Measurements from ENCODE around the gene FGD6.
A peak's percentile ranks its signal among the peaks of the same experiment; 100 is the strongest.
"Not testable (repeated sequence)": the region's sequence is repeated elsewhere in the genome, so short reads cannot be mapped to it uniquely, and the experiment has no call there.

FGD6 gene

DNA sequence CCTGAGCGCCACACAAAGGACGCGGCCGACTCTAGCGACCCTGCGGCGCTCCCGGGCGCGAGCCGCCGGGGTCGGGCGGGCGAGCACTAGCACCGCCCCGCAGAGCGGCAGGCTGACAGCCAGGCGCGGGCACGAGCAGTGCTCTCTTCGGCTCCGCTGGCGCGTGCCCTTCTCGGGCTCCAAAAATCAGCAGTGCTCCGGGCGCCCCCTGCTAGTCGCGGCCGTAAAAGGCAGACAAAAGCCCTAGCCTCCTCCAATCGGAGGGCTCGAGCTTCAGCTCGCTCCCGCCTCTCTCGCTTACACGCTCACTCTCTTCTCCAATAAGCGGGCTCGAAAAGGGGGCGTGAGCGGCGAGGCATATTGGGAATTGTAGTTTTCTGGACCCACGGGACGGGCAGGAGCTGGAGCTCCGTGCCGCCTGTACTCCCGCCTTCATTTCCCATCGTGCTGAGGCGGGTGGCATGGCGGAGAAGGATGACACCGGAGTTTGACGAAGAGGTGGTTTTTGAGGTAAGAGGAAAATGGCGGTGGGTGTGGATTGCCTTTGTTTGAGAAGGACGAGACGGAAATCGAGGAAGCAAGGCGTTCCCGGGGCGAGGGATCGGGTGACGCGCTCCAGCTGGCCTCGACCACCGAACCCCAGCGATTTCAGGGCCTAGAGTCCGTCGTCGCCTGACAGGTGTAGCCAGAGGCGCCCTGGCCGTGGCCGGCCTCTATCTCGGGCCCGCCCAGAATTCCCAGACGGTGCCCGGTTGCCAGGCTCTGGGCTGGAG is at the start of gene FGD6, which contains the start of gene VEZT:
Gene FGD6 (minus strand): TSS at position 91 of the 773 bp plus-strand sequence. CDS start 227 bp downstream, outside the sequence.
Gene VEZT (plus strand): TSS at position 431 of the 773 bp plus-strand sequence. CDS start 44 bp downstream, at position 475.
- peak; percentile 97 for DNase-seq

GRCh38 chr12:95266254-95266653 is 49.0 kb upstream of the FGD6 start:
- DNase-seq = no peak

GRCh38 chr12:95265765-95266164 is 48.5 kb upstream of the FGD6 start:
- DNase-seq = no peak

- DNase-seq = no peak
Measured at GRCh38 chr12:95262808-95263207, 45.5 kb upstream of the FGD6 start.

DNA sequence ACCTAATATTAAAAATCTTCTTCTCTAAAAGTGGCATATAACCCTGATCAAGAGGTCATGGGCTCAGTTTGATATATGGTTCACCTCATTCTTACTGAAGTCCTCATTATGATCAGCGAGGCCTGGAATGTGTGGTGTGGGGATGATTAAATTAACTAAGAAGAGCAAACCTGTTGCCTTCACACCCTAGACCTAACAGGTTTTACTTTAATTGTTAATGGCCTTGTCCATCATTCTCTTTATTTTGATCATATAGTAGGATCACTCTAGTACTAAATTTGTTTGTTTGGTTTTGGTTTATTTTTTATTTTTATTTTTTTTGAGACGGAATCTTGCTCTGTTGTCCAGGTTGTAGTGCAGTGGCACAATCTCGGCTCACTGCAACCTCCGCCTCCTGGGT is 43.8 kb upstream of the FGD6 start:
- DNase-seq = no peak

GRCh38 chr12:95259368-95259767 is 42.1 kb upstream of the FGD6 start:
- DNase-seq = no peak

- no peak for DNase-seq
Measured at GRCh38 chr12:95258803-95259202, 41.5 kb upstream of the FGD6 start.

- DNase-seq = no peak
Measured at GRCh38 chr12:95258151-95258550, 40.9 kb upstream of the FGD6 start.

GRCh38 chr12:95257541-95257940 is 40.3 kb upstream of the FGD6 start:
- no peak for DNase-seq

GRCh38 chr12:95253386-95253785 is 36.1 kb upstream of the FGD6 start:
- no peak for DNase-seq

- no peak for DNase-seq
Measured at GRCh38 chr12:95248604-95249360, 31.5 kb upstream of the FGD6 start.

GRCh38 chr12:95248095-95248494 is 30.8 kb upstream of the FGD6 start:
- no peak for DNase-seq

GRCh38 chr12:95244350-95244749 is 27.1 kb upstream of the FGD6 start:
- no peak for DNase-seq

DNA sequence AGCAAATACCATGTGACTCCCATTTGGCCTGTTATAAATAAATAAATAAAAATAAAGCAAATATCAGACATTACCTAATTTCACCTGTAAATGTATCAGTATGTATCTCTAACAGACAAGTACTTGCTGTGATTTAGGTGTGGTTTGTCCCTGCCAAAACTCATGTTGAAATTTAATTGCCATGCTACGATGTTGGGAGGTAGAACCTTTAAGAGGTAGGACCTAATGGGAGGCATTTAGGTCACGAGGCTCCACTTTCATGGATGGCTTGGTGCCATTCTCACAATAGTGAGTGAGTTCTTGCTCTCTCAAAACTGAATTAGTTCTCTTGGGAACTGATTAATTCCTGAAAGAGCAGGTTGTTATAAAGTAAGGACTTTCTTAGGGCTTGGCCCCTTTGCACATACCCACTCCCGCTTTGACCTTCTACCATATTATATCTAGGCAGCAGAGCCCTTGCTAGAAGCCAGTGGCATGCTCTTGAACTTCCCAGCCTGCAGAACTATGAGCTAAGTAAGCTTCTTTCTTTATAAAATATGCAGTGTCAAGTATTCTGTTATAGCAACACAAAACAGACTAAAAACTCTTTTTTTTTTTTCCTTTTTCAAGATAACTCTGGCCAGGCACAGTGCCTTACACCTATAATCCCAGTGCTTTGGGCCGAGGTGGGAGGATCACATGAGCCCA is 26.4 kb upstream of the FGD6 start:
- no peak for DNase-seq

DNA sequence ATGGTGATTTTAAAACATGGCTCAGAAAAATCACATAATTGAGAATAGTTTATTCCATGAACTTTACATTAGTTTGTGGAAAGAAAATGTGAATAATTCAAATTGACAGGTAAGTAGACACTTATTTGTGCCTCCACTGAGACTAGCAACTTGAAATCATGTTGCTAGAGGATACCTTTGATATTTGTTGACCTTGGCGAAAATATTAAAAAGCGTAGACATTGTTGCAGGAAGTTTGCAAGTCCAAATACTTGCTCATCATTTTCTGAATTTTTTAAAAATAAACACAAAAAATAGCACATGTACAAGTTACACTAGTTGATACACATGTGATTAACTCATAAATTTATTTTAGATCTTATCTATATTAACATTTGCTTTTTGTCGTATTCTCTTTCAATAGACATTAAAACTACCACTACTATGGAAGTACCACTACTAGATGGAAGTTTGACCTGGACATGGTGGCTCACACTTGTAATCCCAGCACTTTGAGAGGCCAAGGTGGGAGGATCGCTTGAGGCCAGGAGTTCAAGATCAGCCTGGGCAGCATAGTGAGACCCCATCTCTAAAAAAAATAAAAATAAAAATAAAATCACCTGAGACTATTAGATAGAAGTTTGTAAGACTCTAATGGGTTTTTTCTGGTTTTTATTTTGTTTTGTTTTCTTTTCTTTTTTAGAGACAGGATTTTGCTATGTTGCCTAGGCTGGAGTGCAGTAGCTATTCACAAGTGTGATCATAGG is 24.7 kb upstream of the FGD6 start:
- DNase-seq = no peak

DNA sequence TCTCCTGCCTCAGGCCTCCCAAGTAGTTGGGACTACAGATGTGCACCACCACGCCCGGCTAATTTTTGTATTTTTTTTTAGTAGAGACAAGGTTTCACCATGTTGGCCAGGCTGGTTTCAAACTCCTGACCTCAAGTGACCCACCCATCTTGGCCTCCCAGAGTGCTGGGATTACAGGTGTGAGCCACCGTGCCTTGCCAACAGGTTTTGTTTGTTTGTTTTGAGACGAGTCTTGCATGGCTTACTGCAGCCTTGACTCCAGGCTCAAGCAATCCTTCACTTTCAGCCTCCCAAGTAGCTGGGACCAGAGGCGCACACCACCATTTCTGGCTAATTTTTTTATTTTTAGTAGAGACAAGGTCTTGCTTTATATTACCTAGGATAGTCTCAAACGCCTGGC is 23.9 kb upstream of the FGD6 start:
- DNase-seq = not testable (repeated sequence)

DNA sequence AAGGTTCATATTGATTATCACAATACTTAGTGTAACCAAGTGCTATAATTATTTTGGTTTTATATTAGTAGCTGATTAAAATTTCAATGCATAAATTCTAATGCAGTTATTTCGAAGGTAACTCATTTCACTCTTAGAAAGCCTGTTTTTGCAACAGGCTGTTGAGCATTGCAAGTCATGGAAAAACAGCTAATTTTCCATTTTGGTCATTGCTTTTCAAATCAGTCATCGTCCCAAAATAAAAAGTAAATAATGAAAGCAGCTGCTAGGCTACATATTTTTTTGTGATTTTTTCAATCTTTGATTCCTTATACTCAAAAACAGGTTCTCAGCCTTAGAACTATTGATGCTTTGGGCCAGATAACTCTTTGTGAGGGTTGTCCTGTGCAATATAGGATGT is 23.3 kb upstream of the FGD6 start:
- no peak for DNase-seq

DNA sequence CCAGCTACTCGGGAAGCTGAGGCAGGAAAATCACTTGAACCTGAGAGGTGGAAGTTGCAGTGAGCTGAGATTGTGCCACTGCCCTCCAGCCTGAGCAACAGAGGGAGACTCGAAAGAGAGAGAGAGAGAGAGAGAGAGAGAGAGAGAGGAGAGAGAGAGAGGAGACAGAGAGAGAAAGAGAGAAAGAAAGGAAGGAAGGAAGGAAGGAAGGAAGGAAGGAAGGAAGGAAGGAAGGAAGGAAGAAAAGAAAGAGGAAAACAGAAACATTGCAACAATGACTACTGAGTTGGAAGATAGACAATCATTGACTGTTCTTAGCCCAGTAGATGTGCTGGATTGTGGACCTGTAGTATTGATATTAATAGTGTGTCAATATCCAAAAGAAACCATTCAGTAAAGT is 22.6 kb upstream of the FGD6 start:
- not testable (repeated sequence) for DNase-seq

DNA sequence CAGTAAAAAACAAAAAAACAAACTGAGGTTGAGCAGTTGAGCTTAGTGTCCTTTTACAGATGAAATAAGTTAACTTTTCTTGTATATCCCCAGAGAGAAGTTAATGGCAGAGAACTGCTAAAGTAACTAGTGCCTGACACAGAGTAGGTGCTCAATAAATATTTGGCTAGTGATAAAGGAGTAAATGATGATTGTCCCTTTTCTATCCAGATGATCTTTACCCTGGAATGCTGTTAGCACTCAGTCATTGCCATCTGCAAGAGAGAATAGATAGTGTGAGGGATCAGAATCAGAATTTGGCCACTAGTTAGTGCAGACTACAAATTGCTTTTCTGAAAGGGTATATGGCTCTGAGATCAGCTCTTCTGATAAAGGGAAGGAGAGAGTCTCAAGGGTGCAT is 21.9 kb upstream of the FGD6 start:
- DNase-seq = no peak

- no peak for DNase-seq
Measured at GRCh38 chr12:95238150-95238549, 20.9 kb upstream of the FGD6 start.

DNA sequence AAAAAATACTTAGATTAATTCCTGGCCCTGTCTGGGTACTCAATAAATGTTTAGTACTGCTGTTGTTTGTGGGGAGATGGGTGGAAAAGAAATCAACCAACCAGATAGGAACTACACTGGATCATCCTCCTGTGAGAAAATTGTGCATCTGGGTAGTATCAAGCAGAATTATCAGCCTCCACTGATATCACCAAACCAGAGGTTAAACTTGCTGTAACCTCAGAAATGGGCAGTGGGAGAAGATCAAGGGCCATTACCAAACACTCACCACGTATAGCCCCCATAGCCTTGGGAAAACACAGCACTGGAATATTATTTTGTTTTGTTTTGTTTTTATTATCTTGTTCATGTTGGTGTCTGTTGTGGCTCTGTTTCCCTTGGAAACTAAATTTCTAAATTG is 20.0 kb upstream of the FGD6 start:
- no peak for DNase-seq

DNA sequence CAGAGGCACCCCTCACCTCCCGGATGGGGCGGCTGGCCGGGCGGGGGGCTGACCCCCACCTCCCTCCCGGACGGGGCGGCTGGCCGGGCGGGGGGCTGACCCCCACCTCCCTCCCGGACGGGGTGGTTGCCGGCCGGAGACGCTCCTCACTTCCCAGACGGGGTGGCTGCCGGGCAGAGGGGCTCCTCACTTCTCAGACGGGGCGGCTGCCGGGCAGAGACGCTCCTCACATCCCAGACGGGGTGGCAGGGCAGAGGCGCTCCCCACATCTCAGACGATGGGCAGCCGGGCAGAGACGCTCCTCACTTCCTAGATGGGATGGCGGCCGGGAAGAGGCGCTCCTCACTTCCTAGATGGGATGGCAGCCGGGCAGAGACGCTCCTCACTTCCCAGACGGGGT is 18.4 kb upstream of the FGD6 start:
- DNase-seq = not testable (repeated sequence)

- DNase-seq = not testable (repeated sequence)
Measured at GRCh38 chr12:95234187-95234586, 16.9 kb upstream of the FGD6 start.

Measured in GF-D8 (cell line).